Measurements from ENCODE around the gene GNPNAT1.

DNA sequence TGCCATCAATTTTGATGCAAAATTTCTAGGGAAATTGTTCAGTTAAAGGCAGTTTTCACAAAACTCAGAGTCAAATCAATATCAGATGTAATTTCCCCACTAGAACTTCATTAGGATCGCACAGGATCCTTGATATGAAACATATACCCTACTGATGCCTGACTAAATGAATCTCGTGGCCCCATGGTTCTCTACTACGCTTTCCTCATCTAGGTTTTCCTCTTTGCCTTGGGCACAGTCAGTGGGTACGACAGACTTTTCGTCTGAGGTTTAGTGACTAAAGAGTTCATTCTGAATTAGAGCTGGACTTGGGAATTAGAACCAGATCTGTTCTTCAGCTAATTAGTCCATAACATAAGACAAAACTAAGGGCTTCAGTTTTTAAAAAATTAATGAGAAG lies 42.5 kb upstream of the GNPNAT1 start:
- TF ChIP-seq, protein P1, sequence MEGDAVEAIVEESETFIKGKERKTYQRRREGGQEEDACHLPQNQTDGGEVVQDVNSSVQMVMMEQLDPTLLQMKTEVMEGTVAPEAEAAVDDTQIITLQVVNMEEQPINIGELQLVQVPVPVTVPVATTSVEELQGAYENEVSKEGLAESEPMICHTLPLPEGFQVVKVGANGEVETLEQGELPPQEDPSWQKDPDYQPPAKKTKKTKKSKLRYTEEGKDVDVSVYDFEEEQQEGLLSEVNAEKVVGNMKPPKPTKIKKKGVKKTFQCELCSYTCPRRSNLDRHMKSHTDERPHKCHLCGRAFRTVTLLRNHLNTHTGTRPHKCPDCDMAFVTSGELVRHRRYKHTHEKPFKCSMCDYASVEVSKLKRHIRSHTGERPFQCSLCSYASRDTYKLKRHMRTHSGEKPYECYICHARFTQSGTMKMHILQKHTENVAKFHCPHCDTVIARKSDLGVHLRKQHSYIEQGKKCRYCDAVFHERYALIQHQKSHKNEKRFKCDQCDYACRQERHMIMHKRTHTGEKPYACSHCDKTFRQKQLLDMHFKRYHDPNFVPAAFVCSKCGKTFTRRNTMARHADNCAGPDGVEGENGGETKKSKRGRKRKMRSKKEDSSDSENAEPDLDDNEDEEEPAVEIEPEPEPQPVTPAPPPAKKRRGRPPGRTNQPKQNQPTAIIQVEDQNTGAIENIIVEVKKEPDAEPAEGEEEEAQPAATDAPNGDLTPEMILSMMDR (IDR thresholded peaks at IDR 0.05): no peak
- TF ChIP-seq POLR2A (IDR thresholded peaks at IDR 0.05): no peak
